ENCODE results near the gene NPAT.

GRCh38 chr11:108154591-108154990, 67.8 kb downstream of the NPAT start:
- TF ChIP-seq CTCF (IDR thresholded peaks at IDR 0.05; ENCODE audit: low read depth, low read length, poor library complexity, severe bottlenecking) (no peak), EZH2phosphoT487 (IDR thresholded peaks at IDR 0.05; ENCODE audit: borderline replicate concordance, low read length) (no peak)
